K562 (cell line): ENCODE results near the gene SFN. TPM values are rescaled to one million over a fixed set of nuclear protein-coding genes. Genes with fewer than 3 reads are reported as not detected.

ENCODE experiments used
- ATAC-seq: fragments of 200-7000 bp; cut with Tn5 transposase; 3 replicates; pipeline ENCODE4 v1.9.1; 2020; ENCODE audit warnings: moderate library complexity
- BruUV-seq: library from RNA; stranded (reverse); fragments of 400-500 nt; replicated peaks from 2 replicates; lab custom pipeline; 2021; lab: Mats Ljungman, UMichigan
- CTCF ChIA-PET: fragments of 300-600 bp; formaldehyde crosslinking; extraction: SDS; loops from one replicate; lab custom pipeline; 2021; ENCODE audit warnings: low intra/inter-chr PET ratio; lab: Yijun Ruan, JAX
- POLR2A ChIA-PET: fragments of 300-600, 350-650 bp; sonication (Branson Sonifier 250); formaldehyde crosslinking; extraction: SDS; loops from one replicate; lab custom pipeline; 2021; ENCODE audit warnings: antibody characterized with exemption, inconsistent platforms; lab: Yijun Ruan, JAX
- DNase-seq, 4 experiments: peaks; one replicate each; pipeline versions ENCODE4 v3.0.0 to v3.0.0-alpha.2; 2011 to 2018; ENCODE audit warnings: low spot score in 3 of 4, mixed read lengths in 3 of 4; ENCODE audit errors: extremely low read depth in 1 of 4
- FAIRE-seq: peaks from 2 replicates; lab custom pipeline; 2011; peaks lifted over from hg19 to GRCh38; lab: Jason Lieb, UNC
- H2AFZ ChIP-seq: 2 replicates; pipeline ENCODE4 v1.6.0; 2011; ENCODE audit warnings: low read depth, low read length, control low read depth, inconsistent platforms
- H3K27ac ChIP-seq: fragments of 200-600 bp; 3 replicates; pipeline ENCODE4 v1.8.0; 2011; ENCODE audit warnings: low read depth, mild to moderate bottlenecking, control low read depth, inconsistent platforms, low read length, moderate library complexity, mixed read lengths; ENCODE audit errors: extremely low read depth
- H3K27me3 ChIP-seq, 2 experiments: fragments of 300-600 bp in 1 of 2; 2 replicates in 1 of 2; 3 replicates in 1 of 2; pipeline versions ENCODE4 v1.6.0 to v1.8.0; 2011; ENCODE audit warnings: inconsistent platforms in 2 of 2, low read length in 2 of 2, mild to moderate bottlenecking in 1 of 2, mixed read lengths in 1 of 2, moderate library complexity in 1 of 2; ENCODE audit not compliant: control insufficient read depth in 2 of 2, insufficient read depth in 2 of 2
- H3K36me3 ChIP-seq: fragments of 300-600 bp; 3 replicates; pipeline ENCODE4 v1.8.0; 2011; ENCODE audit warnings: mild to moderate bottlenecking, low read length, inconsistent platforms; ENCODE audit not compliant: control insufficient read depth, insufficient read depth
- H3K4me1 ChIP-seq, 2 experiments: fragments of 200-600 bp in 1 of 2; replicated peaks in 1 of 2; 2 replicates in 1 of 2; 3 replicates in 1 of 2; pipeline versions ENCODE4 v1.5.1 to v1.8.0; 2011; ENCODE audit warnings: inconsistent platforms in 2 of 2, low read length in 2 of 2, mild to moderate bottlenecking in 1 of 2, mixed read lengths in 1 of 2, moderate library complexity in 1 of 2; ENCODE audit not compliant: control insufficient read depth in 2 of 2, insufficient read depth in 2 of 2
- H3K4me2 ChIP-seq: 2 replicates; pipeline ENCODE4 v1.6.1; 2011; ENCODE audit warnings: low read length, control low read depth, inconsistent platforms, mixed read lengths; ENCODE audit not compliant: insufficient read depth
- H3K4me3 ChIP-seq: fragments of 200-600 bp; sonication (generic), shearing (Covaris generic); 2 replicates; pipeline ENCODE4 v1.5.1; 2016; ENCODE audit warnings: control low read depth, inconsistent platforms
- H3K79me2 ChIP-seq: fragments of 200-600 bp; 3 replicates; pipeline ENCODE4 v1.8.0; 2011; ENCODE audit warnings: low read length, inconsistent platforms; ENCODE audit not compliant: control insufficient read depth, insufficient read depth
- H3K9ac ChIP-seq, 2 experiments: 2 replicates each; pipeline versions ENCODE4 v1.6.0 to v1.6.1; 2011; ENCODE audit warnings: low read depth in 2 of 2, low read length in 2 of 2, control low read depth in 1 of 2, inconsistent platforms in 1 of 2, mild to moderate bottlenecking in 1 of 2, mixed read lengths in 1 of 2; ENCODE audit not compliant: insufficient read depth in 1 of 2
- H3K9me1 ChIP-seq: one replicate; pipeline ENCODE4 v1.6.0; 2011; ENCODE audit warnings: inconsistent platforms, mild to moderate bottlenecking, low read length, moderate library complexity; ENCODE audit not compliant: control insufficient read depth, insufficient read depth
- H3K9me3 ChIP-seq: replicated peaks from 2 replicates; pipeline ENCODE4 v1.5.1; 2011; ENCODE audit warnings: low read depth, low read length, inconsistent platforms; ENCODE audit not compliant: control insufficient read depth, insufficient read depth
- H4K20me1 ChIP-seq: replicated peaks from 2 replicates; pipeline ENCODE4 v1.6.1; 2011; ENCODE audit warnings: low read length, inconsistent platforms, mixed read lengths; ENCODE audit not compliant: control insufficient read depth, insufficient read depth
- DACH1 ChIP-seq: fragments of 450-650 bp; IDR thresholded peaks from 2 replicates; pipeline ENCODE4 v1.6.1; 2018; ENCODE audit not compliant: partially characterized antibody
- E2F1 ChIP-seq: sonication (generic); formaldehyde crosslinking; IDR thresholded peaks from 2 replicates; pipeline ENCODE4 v1.8.1; 2023; ENCODE audit warnings: mild to moderate bottlenecking, missing genetic modification reagents, moderate library complexity
- KAT7 ChIP-seq: sonication (generic); formaldehyde crosslinking; IDR thresholded peaks from 2 replicates; pipeline ENCODE4 v1.8.0; 2022; ENCODE audit warnings: missing genetic modification reagents, mild to moderate bottlenecking, borderline replicate concordance
- MAFG ChIP-seq: fragments of 450-650 bp; conservative IDR thresholded peaks from 2 replicates; pipeline ENCODE4 v1.6.1; 2016; ENCODE audit warnings: missing genetic modification characterization, missing compliant biosample characterization
- ZKSCAN1 ChIP-seq: fragments of 150-350 bp; IDR thresholded peaks from 2 replicates; pipeline ENCODE4 v1.6.1; 2016; ENCODE audit warnings: low read depth, low read length
- ZNF174 ChIP-seq: fragments of 250-450 bp; sonication (Bioruptor Pico); IDR thresholded peaks from 2 replicates; pipeline ENCODE4 v1.4.0; 2020; ENCODE audit warnings: mild to moderate bottlenecking
- ZNF274 ChIP-seq: IDR thresholded peaks from 2 replicates; pipeline ENCODE4 v1.6.1; 2011; ENCODE audit warnings: low read depth, mild to moderate bottlenecking, low read length, moderate library complexity, borderline replicate concordance
- ZNF584 ChIP-seq: fragments of 200-800 bp; sonication (Bioruptor generic); IDR thresholded peaks from 2 replicates; pipeline ENCODE4 v1.6.1; 2016; ENCODE audit warnings: low read depth, mild to moderate bottlenecking, missing genetic modification characterization, missing compliant biosample characterization
- WGBS: fragments of 100-300 bp; shearing (Covaris generic); methylation state at CpG from one replicate; pipeline ENCODE4 v1.1.6; 2016; ENCODE audit warnings: low coverage, mixed read lengths; ENCODE audit not compliant: insufficient coverage; ENCODE audit errors: missing lambda C conversion rate; 5-methylcytosine and 5-hydroxymethylcytosine counted together
- in situ Hi-C: fragments of 300-500 bp; cut with MboI; formaldehyde crosslinking; loops from 4 replicates; pipeline ENCODE4 v1.15.0; 2018; ENCODE audit warnings: inconsistent platforms, mixed read lengths
- intact Hi-C: fragments of 100-400 bp; cut with micrococcal nuclease; formaldehyde crosslinking; loops from 2 replicates; pipeline ENCODE4 v1.14.2; 2022
- polyA plus RNA-seq, 8 experiments: library from polyadenylated mRNA; depleted of rRNA in 4 of 8; stranded (reverse) in 5 of 8; unstranded in 3 of 8; fragments of >200 nt; fragmentation: Nextera tagmentation in 2 of 8; fragmentation: Illumina TruSeq in 1 of 8; extraction: Ambion mirVana in 2 of 8; extraction: Trizol in 1 of 8; gene quantifications; 2 replicates each; pipeline versions ENCODE4 v1.2.1 to v1.2.3, GENCODE V29; 2011 to 2014; ENCODE audit warnings: inconsistent platforms in 1 of 8, missing spikeins in 1 of 8
- total RNA-seq, 7 experiments: library from RNA; depleted of rRNA in 6 of 7; stranded (reverse); fragments of >200 nt in 6 of 7; fragmentation: Illumina TruSeq in 2 of 7; extraction: Trizol in 2 of 7; gene quantifications; 2 replicates each; pipeline versions ENCODE4 v1.2.1 to v1.2.3, GENCODE V29; 2011 to 2021; ENCODE audit warnings: low replicate concordance in 1 of 7
- TF ChIP-seq, protein P1 (sequence below), 2 experiments: fragments of 450-650 bp in 1 of 2; IDR thresholded peaks; 2 replicates each; pipeline ENCODE4 v1.6.1; 2011 to 2017; ENCODE audit warnings: low read depth in 2 of 2, antibody characterized with exemption in 1 of 2, borderline replicate concordance in 1 of 2, low read length in 1 of 2, mild to moderate bottlenecking in 1 of 2, mixed read lengths in 1 of 2; ENCODE audit not compliant: control insufficient read depth in 1 of 2

The SFN gene
- total and polyA plus RNA-seq, 9 of the 15 experiments (the other 6 are each of a cell fraction or from before 2014, with no cell fraction given), result 0.10 to 3.8 (median 2.0) TPM

DNA sequence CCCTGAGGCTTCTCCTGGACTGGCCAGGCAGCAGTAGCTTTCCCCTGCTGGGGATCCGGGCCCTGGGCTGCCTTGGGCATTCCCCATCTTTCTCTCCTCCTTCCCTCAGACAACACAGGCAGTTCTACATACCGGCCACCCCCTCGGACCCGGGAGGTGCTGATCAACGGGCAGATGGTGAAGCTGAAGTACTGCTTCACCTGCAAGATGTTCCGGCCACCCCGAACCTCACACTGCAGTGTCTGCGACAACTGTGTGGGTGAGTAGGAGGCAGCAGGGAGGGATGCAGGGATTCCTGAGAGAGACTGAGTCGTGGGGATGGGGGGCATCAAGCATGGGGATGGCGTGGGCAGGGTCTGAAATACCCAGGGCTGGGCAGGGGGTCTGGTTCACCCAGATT is 14.4 kb upstream of the SFN start:
- no peak overlapping the region for H3K9ac ChIP-seq
- TF ChIP-seq KAT7 (CRISPR knock-in tag), result no peak
- no peak for TF ChIP-seq DACH1
- TF ChIP-seq, all 486 proteins: peak for 0
- H3K9me3 ChIP-seq, result no peaks in the 10 kb centered on the region
- H4K20me1 ChIP-seq, result peaks cover 13% of the 10 kb centered on the region
- H3K4me1 ChIP-seq, result peaks cover 0 to 3% of the 10 kb centered on the region in 2 experiments; a peak in 2 of 5 replicates
- no peaks in the 10 kb centered on the region for H3K27me3 ChIP-seq
- in situ Hi-C loops (no loop called here), intact Hi-C loops (no loop called here)
- H3K27ac ChIP-seq, result no peak overlapping the region
- no TSS peak for BruUV-seq
- DNase-seq (no peak), ATAC-seq (no peak), FAIRE-seq (no peak)
- ChIA-PET CTCF (no interaction called here), POLR2A (interaction anchor here (0.7 to 3.2 kb wide), 4 partner anchors 10 to 38 kb away, joined by 3 to 16 read pairs (median 8); no protein-coding TSS in a partner anchor)
- no peak overlapping the region for H3K4me3 ChIP-seq
- H3K4me2 ChIP-seq, result no peak overlapping the region
- peaks cover 75% of the 10 kb centered on the region; the same call in 2 of the 3 replicates for H3K36me3 ChIP-seq
- H2AFZ ChIP-seq, result no peak overlapping the region
- no peaks in the 10 kb centered on the region for H3K79me2 ChIP-seq
- 89% methylated on average over 9 of the region's 10 CpGs for WGBS
- H3K9me1 ChIP-seq, result peaks cover 1% of the 10 kb centered on the region

DNA sequence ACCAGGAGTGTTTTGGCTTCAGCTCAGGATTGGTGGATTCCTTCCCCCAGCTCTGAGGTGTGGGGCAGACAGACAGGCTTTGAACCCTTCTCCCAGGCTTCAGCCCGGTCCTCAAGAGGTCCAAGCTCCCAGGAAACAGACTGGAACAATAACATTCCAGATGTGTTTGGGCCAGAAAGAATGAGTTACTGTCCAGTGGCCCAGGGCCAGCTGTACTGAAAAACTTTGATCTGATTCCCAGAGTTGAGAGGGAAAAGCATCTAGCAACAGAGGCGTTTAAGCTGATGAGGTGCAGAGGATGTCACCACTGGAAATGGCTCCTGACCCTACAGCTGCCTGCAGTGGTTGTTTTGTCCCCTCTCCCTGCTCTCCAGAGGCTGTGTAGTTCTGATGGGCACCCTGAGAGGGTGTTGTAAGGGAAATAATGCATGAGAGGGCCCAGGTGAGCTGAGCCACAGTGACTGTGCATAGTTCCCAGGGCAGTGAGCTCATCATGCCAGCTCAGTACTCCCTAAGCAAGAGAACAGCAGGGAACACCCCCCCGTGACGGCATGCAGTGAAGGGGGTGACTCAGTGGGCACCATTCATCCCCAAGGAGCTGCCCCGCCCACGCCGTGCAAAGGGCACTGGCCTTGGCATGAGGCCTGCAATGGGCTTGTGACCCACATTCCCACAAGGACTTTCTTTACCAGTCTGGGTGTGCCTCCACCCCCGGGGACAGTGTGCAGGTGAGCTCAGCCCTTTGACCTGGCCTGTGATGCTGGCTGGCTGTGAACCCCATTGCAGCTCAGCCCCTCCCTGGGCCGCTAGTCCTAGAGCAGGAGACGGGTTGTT is 13.8 kb upstream of the SFN start:
- peaks cover 0 to 6% of the 10 kb centered on the region in 2 experiments; a peak in 2 of 5 replicates for H3K4me1 ChIP-seq
- H2AFZ ChIP-seq, result no peak overlapping the region
- no peak overlapping the region for H3K4me3 ChIP-seq
- FAIRE-seq (no peak), DNase-seq (no peak), ATAC-seq (no peak)
- 85% methylated on average over 9 of the region's 10 CpGs for WGBS
- in situ Hi-C loops, result no loop called here
- H3K9me1 ChIP-seq, result peaks cover 8% of the 10 kb centered on the region
- H3K9ac ChIP-seq, result peak overlapping the region in 1 of 2 experiments; percentile 10; a peak in 1 of 4 replicates
- no peak overlapping the region for H3K4me2 ChIP-seq
- intact Hi-C loops, result no loop called here
- no peaks in the 10 kb centered on the region for H3K9me3 ChIP-seq
- POLR2A ChIA-PET, result interaction anchor here (0.5 to 3.2 kb wide), 7 partner anchors 10 to 178 kb away, joined by 3 to 16 read pairs (median 5); no protein-coding TSS in a partner anchor
- H4K20me1 ChIP-seq, result peaks cover 13% of the 10 kb centered on the region
- no peaks in the 10 kb centered on the region for H3K79me2 ChIP-seq
- CTCF ChIA-PET, result no interaction called here
- H3K27me3 ChIP-seq, result no peaks in the 10 kb centered on the region
- BruUV-seq, result no TSS peak
- no peak overlapping the region for H3K27ac ChIP-seq
- peaks cover 81% of the 10 kb centered on the region; the same call in 2 of the 3 replicates for H3K36me3 ChIP-seq
- TF ChIP-seq MAFG (tag) (no peak), ZNF274 (no peak), E2F1 (CRISPR knock-in tag) (no peak), ZNF174 (CRISPR knock-in tag) (no peak), ZNF584 (CRISPR knock-in tag) (no peak), ZKSCAN1 (no peak)
- TF ChIP-seq, protein P1, sequence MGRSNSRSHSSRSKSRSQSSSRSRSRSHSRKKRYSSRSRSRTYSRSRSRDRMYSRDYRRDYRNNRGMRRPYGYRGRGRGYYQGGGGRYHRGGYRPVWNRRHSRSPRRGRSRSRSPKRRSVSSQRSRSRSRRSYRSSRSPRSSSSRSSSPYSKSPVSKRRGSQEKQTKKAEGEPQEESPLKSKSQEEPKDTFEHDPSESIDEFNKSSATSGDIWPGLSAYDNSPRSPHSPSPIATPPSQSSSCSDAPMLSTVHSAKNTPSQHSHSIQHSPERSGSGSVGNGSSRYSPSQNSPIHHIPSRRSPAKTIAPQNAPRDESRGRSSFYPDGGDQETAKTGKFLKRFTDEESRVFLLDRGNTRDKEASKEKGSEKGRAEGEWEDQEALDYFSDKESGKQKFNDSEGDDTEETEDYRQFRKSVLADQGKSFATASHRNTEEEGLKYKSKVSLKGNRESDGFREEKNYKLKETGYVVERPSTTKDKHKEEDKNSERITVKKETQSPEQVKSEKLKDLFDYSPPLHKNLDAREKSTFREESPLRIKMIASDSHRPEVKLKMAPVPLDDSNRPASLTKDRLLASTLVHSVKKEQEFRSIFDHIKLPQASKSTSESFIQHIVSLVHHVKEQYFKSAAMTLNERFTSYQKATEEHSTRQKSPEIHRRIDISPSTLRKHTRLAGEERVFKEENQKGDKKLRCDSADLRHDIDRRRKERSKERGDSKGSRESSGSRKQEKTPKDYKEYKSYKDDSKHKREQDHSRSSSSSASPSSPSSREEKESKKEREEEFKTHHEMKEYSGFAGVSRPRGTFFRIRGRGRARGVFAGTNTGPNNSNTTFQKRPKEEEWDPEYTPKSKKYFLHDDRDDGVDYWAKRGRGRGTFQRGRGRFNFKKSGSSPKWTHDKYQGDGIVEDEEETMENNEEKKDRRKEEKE (IDR thresholded peaks at IDR 0.05; ENCODE audit: borderline replicate concordance in 1 of 2, control insufficient read depth in 1 of 2, low read depth in 2 of 2, low read length in 1 of 2), result no peak
